Mammary epithelial cell (primary cell): ENCODE measurements around the gene SPNS3.

Experiments used
- CTCF ChIP-seq, 2 donors: IDR thresholded peaks in 1 of 2; conservative IDR thresholded peaks in 1 of 2; 2 replicates each; pipeline ENCODE4 v1.5.1; 2011 to 2012; ENCODE audit warnings: inconsistent platforms in 2 of 2, low read length in 2 of 2, mild to moderate bottlenecking in 2 of 2, control low read depth in 1 of 2, low read depth in 1 of 2; ENCODE audit not compliant: insufficient read depth in 1 of 2; ENCODE audit errors: extremely low read depth in 1 of 2
- EZH2 ChIP-seq: IDR thresholded peaks from 2 replicates; pipeline ENCODE4 v1.6.1; 2012; ENCODE audit warnings: low read length, inconsistent platforms, borderline replicate concordance

GRCh38 chr17:4531988-4532736, 98.4 kb downstream of the SPNS3 start:
- TF ChIP-seq CTCF (conservative IDR thresholded peaks at IDR 0.05 in 1 of 2, IDR thresholded peaks at IDR 0.05 in 1 of 2; ENCODE audit: extremely low read depth in 1 of 2, insufficient read depth in 1 of 2, low read depth in 1 of 2, low read length in 2 of 2) = no peak
- TF ChIP-seq EZH2 = no peak
